Measurements from ENCODE around the gene FNBP1. TPM values are rescaled to one million over a fixed set of nuclear protein-coding genes. Genes with fewer than 3 reads are reported as not detected.

FNBP1 gene
- total and polyA plus RNA-seq, 9 donors, result 15.0 to 28.4 (median 18.2) TPM

- WGBS (ENCODE audit: insufficient coverage), result 86% methylated on average over 11 of the region's 11 CpGs
- Histone ChIP-seq H3K9me3 (replicated peaks; ENCODE audit: control insufficient read depth, low read depth, low read length) (no peaks in the 10 kb centered on the region), H3K27me3 (ENCODE audit: control insufficient read depth, insufficient read depth, low read length) (no peaks in the 10 kb centered on the region), H3K27ac (ENCODE audit: low read length) (no peak overlapping the region), H3K36me3 (ENCODE audit: control insufficient read depth, insufficient read depth, low read length) (peaks cover 70% of the 10 kb centered on the region), H3K4me1 (ENCODE audit: control insufficient read depth, insufficient read depth, low read length) (no peaks in the 10 kb centered on the region), H3K4me3 (ENCODE audit: low read length) (no peak overlapping the region)
- no peak for DNase-seq
Measured at GRCh38 chr9:129858167-129858962, 184.6 kb downstream of the FNBP1 start.

DNA sequence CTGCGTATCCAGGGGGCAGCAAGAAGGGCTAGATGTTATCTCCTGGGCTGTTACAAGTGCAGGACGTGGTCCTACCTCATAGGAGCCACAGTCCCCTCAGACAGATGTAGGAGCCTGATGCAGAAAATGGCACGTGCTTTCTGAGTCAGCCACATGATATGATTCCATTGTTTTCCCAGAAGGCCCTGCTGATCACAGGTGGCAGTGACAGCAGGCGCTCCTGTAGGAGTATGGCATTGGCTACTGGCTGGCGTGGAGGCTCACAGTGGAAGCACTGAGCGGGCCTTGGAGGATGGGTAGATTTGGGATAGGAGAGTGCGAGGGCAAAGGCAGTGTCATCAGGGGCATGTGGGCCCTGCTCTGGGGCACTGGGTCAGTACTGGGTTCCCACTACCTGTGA is 185.8 kb downstream of the FNBP1 start:
- H3K9me3 ChIP-seq (replicated peaks; ENCODE audit: control insufficient read depth, low read depth, low read length), result no peaks in the 10 kb centered on the region
- 91% methylated on average over 5 of the region's 7 CpGs for WGBS (ENCODE audit: insufficient coverage)
- no peak for DNase-seq
- H3K27ac ChIP-seq (ENCODE audit: low read length), result no peak overlapping the region
- H3K4me1 ChIP-seq (ENCODE audit: control insufficient read depth, insufficient read depth, low read length), result no peaks in the 10 kb centered on the region
- H3K36me3 ChIP-seq (ENCODE audit: control insufficient read depth, insufficient read depth, low read length), result peaks cover 72% of the 10 kb centered on the region
- H3K27me3 ChIP-seq (ENCODE audit: control insufficient read depth, insufficient read depth, low read length), result no peaks in the 10 kb centered on the region
- no peak overlapping the region for H3K4me3 ChIP-seq (ENCODE audit: low read length)

DNA sequence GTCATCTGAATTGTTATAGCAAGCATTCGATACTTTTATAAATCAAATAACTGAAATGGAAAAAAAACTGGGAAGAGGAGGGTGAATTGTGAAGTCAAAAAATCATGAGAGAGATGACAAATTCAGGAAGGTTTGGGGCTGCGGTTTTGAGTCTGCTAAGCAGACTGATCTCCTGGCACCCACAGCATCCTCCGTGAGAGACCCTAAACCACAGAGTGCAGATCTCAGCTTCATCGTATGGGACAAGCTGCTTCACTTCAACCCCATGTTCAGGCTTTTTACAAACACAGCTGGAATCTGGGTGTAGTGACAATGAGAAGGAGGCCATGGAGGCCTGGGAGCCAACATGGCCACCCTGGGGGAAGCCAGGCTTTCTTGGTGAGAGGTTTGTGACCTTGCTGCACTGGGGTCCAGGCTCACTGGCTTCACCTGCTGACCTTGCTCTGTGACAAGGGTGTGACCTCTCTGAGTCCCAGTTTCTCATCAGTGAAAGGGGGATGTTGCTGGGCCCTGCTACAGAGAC is 188.3 kb downstream of the FNBP1 start:
- WGBS (ENCODE audit: insufficient coverage), result 100% methylated on average over 3 of the region's 4 CpGs
- no peak for DNase-seq
- Histone ChIP-seq H3K4me3 (ENCODE audit: low read length) (no peak overlapping the region), H3K9me3 (replicated peaks; ENCODE audit: control insufficient read depth, low read depth, low read length) (no peaks in the 10 kb centered on the region), H3K36me3 (ENCODE audit: control insufficient read depth, insufficient read depth, low read length) (peaks cover 66% of the 10 kb centered on the region), H3K4me1 (ENCODE audit: control insufficient read depth, insufficient read depth, low read length) (no peaks in the 10 kb centered on the region), H3K27ac (ENCODE audit: low read length) (no peak overlapping the region), H3K27me3 (ENCODE audit: control insufficient read depth, insufficient read depth, low read length) (no peaks in the 10 kb centered on the region)

DNA sequence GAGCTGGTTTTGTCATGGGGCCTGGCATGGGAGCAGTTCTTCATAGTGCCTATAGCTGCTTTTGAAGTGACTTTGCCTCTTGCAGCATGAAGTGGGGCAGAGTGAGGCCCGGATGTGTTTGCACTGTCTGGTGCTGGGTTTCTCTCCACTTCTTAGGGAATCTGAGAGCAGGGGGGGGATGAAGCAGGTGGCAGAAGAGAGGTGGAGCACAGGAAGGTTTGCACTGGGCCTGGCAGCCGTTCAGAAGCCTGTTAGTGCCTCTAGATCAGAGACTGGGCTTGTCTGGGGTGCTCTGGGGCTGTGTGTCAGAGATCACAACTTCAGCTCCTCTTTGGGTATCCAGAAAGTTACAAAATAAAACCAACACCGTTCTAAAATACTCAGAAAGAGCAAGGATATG is 189.4 kb downstream of the FNBP1 start:
- WGBS (ENCODE audit: insufficient coverage), result 0% methylated on average over 1 of the region's 3 CpGs
- Histone ChIP-seq H3K4me3 (ENCODE audit: low read length) (no peak overlapping the region), H3K9me3 (replicated peaks; ENCODE audit: control insufficient read depth, low read depth, low read length) (no peaks in the 10 kb centered on the region), H3K27me3 (ENCODE audit: control insufficient read depth, insufficient read depth, low read length) (no peaks in the 10 kb centered on the region), H3K4me1 (ENCODE audit: control insufficient read depth, insufficient read depth, low read length) (no peaks in the 10 kb centered on the region), H3K36me3 (ENCODE audit: control insufficient read depth, insufficient read depth, low read length) (peaks cover 64% of the 10 kb centered on the region), H3K27ac (ENCODE audit: low read length) (no peak overlapping the region)
- no peak for DNase-seq

DNA sequence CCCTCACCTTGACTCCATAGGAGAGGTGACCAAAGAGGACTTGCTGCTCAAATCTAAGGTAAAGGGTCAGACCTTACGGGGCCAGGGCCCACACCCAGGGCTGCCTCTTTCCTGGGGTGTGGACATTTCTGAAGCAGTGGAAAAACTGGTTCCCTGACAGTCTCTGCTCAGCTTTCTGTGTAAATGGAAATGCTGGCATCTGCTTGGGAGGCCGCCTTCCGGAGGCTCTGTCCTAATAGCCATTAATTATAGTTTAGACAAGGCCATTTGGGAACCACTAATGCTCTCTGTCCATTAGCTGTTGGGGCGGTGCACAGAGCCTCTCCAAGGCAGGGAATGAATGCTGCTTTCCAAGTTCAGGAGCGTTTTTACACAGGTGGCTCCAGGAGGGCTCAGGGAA is 190.4 kb downstream of the FNBP1 start:
- Histone ChIP-seq H3K36me3 (ENCODE audit: control insufficient read depth, insufficient read depth, low read length) (peaks cover 54% of the 10 kb centered on the region), H3K4me1 (ENCODE audit: control insufficient read depth, insufficient read depth, low read length) (no peaks in the 10 kb centered on the region), H3K4me3 (ENCODE audit: low read length) (no peak overlapping the region), H3K27me3 (ENCODE audit: control insufficient read depth, insufficient read depth, low read length) (no peaks in the 10 kb centered on the region), H3K9me3 (replicated peaks; ENCODE audit: control insufficient read depth, low read depth, low read length) (no peaks in the 10 kb centered on the region), H3K27ac (ENCODE audit: low read length) (no peak overlapping the region)
- DNase-seq, result no peak
- WGBS (ENCODE audit: insufficient coverage), result 56% methylated on average over 3 of the region's 5 CpGs

DNA sequence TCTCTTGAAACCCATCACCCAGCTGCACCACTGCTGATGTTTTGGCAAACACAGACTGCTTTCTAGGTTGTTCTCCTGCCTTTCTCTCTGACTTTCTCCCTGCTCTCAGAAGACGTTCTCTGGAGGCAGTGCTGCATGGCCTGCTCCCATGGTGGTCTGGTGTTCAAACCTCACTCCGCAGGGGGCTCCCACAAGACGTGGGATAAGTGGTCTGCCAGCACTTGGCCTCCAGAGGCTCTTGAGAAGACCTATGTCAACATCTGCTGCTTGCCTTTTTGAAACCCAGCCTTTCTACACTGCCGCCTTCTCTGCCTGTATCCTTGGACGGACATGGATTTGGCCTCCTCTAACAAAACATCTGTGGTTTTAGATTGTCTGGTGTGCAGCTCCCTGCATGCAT is 191.2 kb downstream of the FNBP1 start:
- no peak for DNase-seq
- H3K27me3 ChIP-seq (ENCODE audit: control insufficient read depth, insufficient read depth, low read length), result no peaks in the 10 kb centered on the region
- H3K9me3 ChIP-seq (replicated peaks; ENCODE audit: control insufficient read depth, low read depth, low read length), result no peaks in the 10 kb centered on the region
- H3K36me3 ChIP-seq (ENCODE audit: control insufficient read depth, insufficient read depth, low read length), result peaks cover 47% of the 10 kb centered on the region
- WGBS (ENCODE audit: insufficient coverage), result 71% methylated on average over 3 of the region's 5 CpGs
- H3K4me1 ChIP-seq (ENCODE audit: control insufficient read depth, insufficient read depth, low read length), result no peaks in the 10 kb centered on the region
- H3K4me3 ChIP-seq (ENCODE audit: low read length), result no peak overlapping the region
- H3K27ac ChIP-seq (ENCODE audit: low read length), result no peak overlapping the region

GRCh38 chr9:129850821-129851550 is 192.0 kb downstream of the FNBP1 start:
- H3K4me3 ChIP-seq (ENCODE audit: low read length), result no peak overlapping the region
- H3K4me1 ChIP-seq (ENCODE audit: control insufficient read depth, insufficient read depth, low read length), result no peaks in the 10 kb centered on the region
- no peaks in the 10 kb centered on the region for H3K9me3 ChIP-seq (replicated peaks; ENCODE audit: control insufficient read depth, low read depth, low read length)
- H3K36me3 ChIP-seq (ENCODE audit: control insufficient read depth, insufficient read depth, low read length), result peaks cover 41% of the 10 kb centered on the region
- no peaks in the 10 kb centered on the region for H3K27me3 ChIP-seq (ENCODE audit: control insufficient read depth, insufficient read depth, low read length)
- DNase-seq, result no peak
- WGBS (ENCODE audit: insufficient coverage), result 83% methylated on average over 3 of the region's 6 CpGs
- no peak overlapping the region for H3K27ac ChIP-seq (ENCODE audit: low read length)

- peaks cover 35% of the 10 kb centered on the region for H3K36me3 ChIP-seq (ENCODE audit: control insufficient read depth, insufficient read depth, low read length)
- 100% methylated on average over 1 of the region's 6 CpGs for WGBS (ENCODE audit: insufficient coverage)
Measured at GRCh38 chr9:129849901-129850300, 193.1 kb downstream of the FNBP1 start.

GRCh38 chr9:129848712-129849441 is 194.1 kb downstream of the FNBP1 start:
- Histone ChIP-seq H3K4me3 (ENCODE audit: low read length) (no peak overlapping the region), H3K4me1 (ENCODE audit: control insufficient read depth, insufficient read depth, low read length) (no peaks in the 10 kb centered on the region), H3K27me3 (ENCODE audit: control insufficient read depth, insufficient read depth, low read length) (no peaks in the 10 kb centered on the region), H3K36me3 (ENCODE audit: control insufficient read depth, insufficient read depth, low read length) (peaks cover 30% of the 10 kb centered on the region), H3K27ac (ENCODE audit: low read length) (no peak overlapping the region), H3K9me3 (replicated peaks; ENCODE audit: control insufficient read depth, low read depth, low read length) (no peaks in the 10 kb centered on the region)
- DNase-seq, result no peak
- 49% methylated on average over 2 of the region's 4 CpGs for WGBS (ENCODE audit: insufficient coverage)

More at GRCh38 chr9:129849901-129850300, 193.1 kb downstream of the FNBP1 start:
- H3K4me3 ChIP-seq (ENCODE audit: low read length), result no peak overlapping the region
- H3K4me1 ChIP-seq (ENCODE audit: control insufficient read depth, insufficient read depth, low read length), result no peaks in the 10 kb centered on the region
- no peaks in the 10 kb centered on the region for H3K9me3 ChIP-seq (replicated peaks; ENCODE audit: control insufficient read depth, low read depth, low read length)
- DNase-seq, result no peak
- H3K27ac ChIP-seq (ENCODE audit: low read length), result no peak overlapping the region
- no peaks in the 10 kb centered on the region for H3K27me3 ChIP-seq (ENCODE audit: control insufficient read depth, insufficient read depth, low read length)

DNA sequence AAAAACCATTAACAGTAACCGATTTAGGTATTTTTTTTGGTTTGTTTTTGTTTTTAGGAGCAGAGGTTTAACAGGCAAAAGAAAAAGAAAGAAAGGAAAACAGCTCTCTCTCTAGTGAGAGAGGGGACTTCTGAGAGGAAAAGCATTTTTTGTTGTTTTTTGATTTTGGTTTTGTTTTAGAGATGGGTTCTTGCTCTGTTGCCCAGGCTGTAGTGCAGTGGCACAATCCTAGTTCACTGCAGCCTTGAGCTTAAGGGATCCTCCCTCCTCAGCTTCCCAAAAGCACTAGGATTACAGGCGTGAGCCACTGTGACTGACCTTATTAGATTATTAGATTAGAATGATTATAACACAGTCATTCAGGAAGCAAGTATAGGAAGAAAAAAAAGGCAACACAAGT is 197.6 kb downstream of the FNBP1 start:
- no peak for DNase-seq
- no peaks in the 10 kb centered on the region for H3K9me3 ChIP-seq (replicated peaks; ENCODE audit: control insufficient read depth, low read depth, low read length)

More for the DNA sequence above, 197.6 kb downstream of the FNBP1 start:
- Histone ChIP-seq H3K4me3 (ENCODE audit: low read length) (no peak overlapping the region), H3K27ac (ENCODE audit: low read length) (no peak overlapping the region), H3K4me1 (ENCODE audit: control insufficient read depth, insufficient read depth, low read length) (no peaks in the 10 kb centered on the region), H3K36me3 (ENCODE audit: control insufficient read depth, insufficient read depth, low read length) (peaks cover 8% of the 10 kb centered on the region), H3K27me3 (ENCODE audit: control insufficient read depth, insufficient read depth, low read length) (no peaks in the 10 kb centered on the region)
- no CpG with 5 or more reads among the region's 2 CpGs for WGBS (ENCODE audit: insufficient coverage)
